Fibroblast of villous mesenchyme (primary cell): ENCODE measurements around the gene CELF2. TPM values are rescaled to one million over a fixed set of nuclear protein-coding genes. Genes with fewer than 3 reads are reported as not detected.
A peak's percentile ranks its signal among the peaks of the same experiment; 100 is the strongest.

ENCODE experiments used
- DNase-seq: peaks from one replicate; pipeline ENCODE4 v3.0.0-alpha.2; 2010; ENCODE audit warnings: low read depth
- H3K4me3 ChIP-seq: 2 replicates; pipeline ENCODE4 v1.5.1; 2011; ENCODE audit warnings: low read depth, mild to moderate bottlenecking, low read length
- CTCF ChIP-seq: IDR thresholded peaks from 2 replicates; pipeline ENCODE4 v1.5.1; 2012; ENCODE audit warnings: low read depth, mild to moderate bottlenecking, low read length; ENCODE audit not compliant: insufficient read depth
- total RNA-seq: library from RNA; depleted of rRNA; stranded (reverse); fragments of >200 nt; gene quantifications from 2 replicates; pipeline ENCODE4 v1.2.3, GENCODE V29; 2012

The CELF2 gene
- total RNA-seq, 1 donor, result 2.2 TPM

- H3K4me3 ChIP-seq, result no peak overlapping the region
- DNase-seq, result no peak
- TF ChIP-seq CTCF, result no peak
These were observed 32.9 kb downstream of the CELF2 start for GRCh38 chr10:11050301-11051287.

- no peak overlapping the region for H3K4me3 ChIP-seq
- TF ChIP-seq CTCF, result no peak
- no peak for DNase-seq
These were observed 39.3 kb downstream of the CELF2 start for GRCh38 chr10:11057018-11057417.

- no peak for DNase-seq
- TF ChIP-seq CTCF, result no peak
- H3K4me3 ChIP-seq, result no peak overlapping the region
These were observed 39.8 kb downstream of the CELF2 start for GRCh38 chr10:11057448-11057847.

- no peak for DNase-seq
- TF ChIP-seq CTCF, result no peak
These were observed 40.3 kb downstream of the CELF2 start for GRCh38 chr10:11057994-11058393.

GRCh38 chr10:11058965-11059364, 41.3 kb downstream of the CELF2 start:
- peak; percentile 12 for DNase-seq
- TF ChIP-seq CTCF, result no peak
- no peak overlapping the region for H3K4me3 ChIP-seq

More at GRCh38 chr10:11057994-11058393, 40.3 kb downstream of the CELF2 start:
- no peak overlapping the region for H3K4me3 ChIP-seq

GRCh38 chr10:11063856-11064255, 46.2 kb downstream of the CELF2 start:
- no peak overlapping the region for H3K4me3 ChIP-seq
- DNase-seq, result no peak
- no peak for TF ChIP-seq CTCF
